Ovary (tissue), 9 donors: ENCODE data around the gene LRRN3. TPM values are rescaled to one million over a fixed set of nuclear protein-coding genes. Genes with fewer than 3 reads are reported as not detected.

Experiments used
- DNase-seq, 5 donors: peaks; one replicate each; pipeline ENCODE4 v3.0.0-alpha.2; 2019 to 2020
- H3K27ac ChIP-seq, 2 donors: fragments of 200-600 bp; one replicate each; pipeline versions ENCODE4 v1.5.1 to v1.8.0; 2019 to 2022
- H3K27me3 ChIP-seq: fragments of 200-600 bp; one replicate; pipeline ENCODE4 v1.8.0; 2022
- H3K36me3 ChIP-seq: fragments of 200-600 bp; sonication (generic); one replicate; pipeline ENCODE4 v1.5.1; 2019
- H3K4me1 ChIP-seq: one replicate; pipeline ENCODE4 v1.8.1; 2013; ENCODE audit warnings: mild to moderate bottlenecking, moderate library complexity; ENCODE audit not compliant: insufficient read depth
- H3K4me3 ChIP-seq: fragments of 200-600 bp; sonication (generic); one replicate; pipeline ENCODE4 v1.5.1; 2017
- H3K9me3 ChIP-seq, 2 donors: fragments of 200-600 bp in 1 of 2; sonication (generic) in 1 of 2; one replicate each; pipeline versions ENCODE4 v1.5.1 to v1.8.1; 2013 to 2019; ENCODE audit warnings: mild to moderate bottlenecking in 1 of 2, moderate library complexity in 1 of 2
- EP300 ChIP-seq: sonication (generic); formaldehyde crosslinking; IDR thresholded peaks from one replicate; pipeline ENCODE4 v1.6.1; 2017; ENCODE audit warnings: antibody characterized with exemption
- POLR2A ChIP-seq: fragments of 450-650 bp; IDR thresholded peaks from one replicate; pipeline ENCODE4 v1.6.1; 2017; ENCODE audit warnings: antibody characterized with exemption, mild to moderate bottlenecking, moderate library complexity
- WGBS, 3 donors: extraction: QIAGEN DNeasy Blood & Tissue Kit in 1 of 3; methylation state at CpG; one replicate each; pipeline versions ENCODE4 v1.1.5 to v1.1.7; 2013 to 2017; 5-methylcytosine and 5-hydroxymethylcytosine counted together
- intact Hi-C, 4 donors: fragments of 100-400 bp; cut with DNase I; formaldehyde crosslinking; loops; one replicate each; pipeline versions ENCODE4 v1.11.0 to v1.15.1; 2022 to 2023
- polyA plus RNA-seq, 2 donors: library from polyadenylated mRNA; stranded (reverse); fragments of 200-250 nt in 1 of 2; fragments of 350-450 nt in 1 of 2; fragmentation: Illumina TruSeq in 1 of 2; extraction: RNeasy Lipid Tissue Mini Kit (QIAGEN cat#74804) in 1 of 2; gene quantifications; one replicate each; pipeline ENCODE4 v1.2.3, GENCODE V29; 2013 to 2014
- total RNA-seq, 7 donors: library from RNA; depleted of rRNA in 2 of 7; stranded (reverse); fragments of >200 nt in 2 of 7; fragmentation: NEBNext Ultra II Directional in 3 of 7; extraction: Animal tissue kit (Norgen Biotek cat#: 25700) in 3 of 7; gene quantifications; one replicate each; pipeline versions ENCODE4 v1.1.0 to v1.2.4, GENCODE V29; 2016 to 2023
- TF ChIP-seq, protein P1 (sequence below), 3 donors: fragments of 450-650 bp in 2 of 3; fragments of 200-600 bp in 1 of 3; IDR thresholded peaks; one replicate each; pipeline versions ENCODE4 v1.5.1 to v1.8.0; 2016 to 2022; ENCODE audit warnings: antibody characterized with exemption in 3 of 3, mild to moderate bottlenecking in 1 of 3
- donor health status: DM: no; HTN: no; CAD: no; lungs with moderate emphysema.
- donor health status: DM: no; HTN: no; CAD: no.
- donor health status: Bipolar disorder and iron deficiency.
- donor health status: DM: yes; HTN: yes; CAD: no.
- donor health status: DM: no; HTN: no; CAD: no.
- donor health status: DM: yes; HTN: yes; CAD: no.

The LRRN3 gene
- total and polyA plus RNA-seq, 9 donors, result 0.24 to 5.3 (median 1.1) TPM

DNA sequence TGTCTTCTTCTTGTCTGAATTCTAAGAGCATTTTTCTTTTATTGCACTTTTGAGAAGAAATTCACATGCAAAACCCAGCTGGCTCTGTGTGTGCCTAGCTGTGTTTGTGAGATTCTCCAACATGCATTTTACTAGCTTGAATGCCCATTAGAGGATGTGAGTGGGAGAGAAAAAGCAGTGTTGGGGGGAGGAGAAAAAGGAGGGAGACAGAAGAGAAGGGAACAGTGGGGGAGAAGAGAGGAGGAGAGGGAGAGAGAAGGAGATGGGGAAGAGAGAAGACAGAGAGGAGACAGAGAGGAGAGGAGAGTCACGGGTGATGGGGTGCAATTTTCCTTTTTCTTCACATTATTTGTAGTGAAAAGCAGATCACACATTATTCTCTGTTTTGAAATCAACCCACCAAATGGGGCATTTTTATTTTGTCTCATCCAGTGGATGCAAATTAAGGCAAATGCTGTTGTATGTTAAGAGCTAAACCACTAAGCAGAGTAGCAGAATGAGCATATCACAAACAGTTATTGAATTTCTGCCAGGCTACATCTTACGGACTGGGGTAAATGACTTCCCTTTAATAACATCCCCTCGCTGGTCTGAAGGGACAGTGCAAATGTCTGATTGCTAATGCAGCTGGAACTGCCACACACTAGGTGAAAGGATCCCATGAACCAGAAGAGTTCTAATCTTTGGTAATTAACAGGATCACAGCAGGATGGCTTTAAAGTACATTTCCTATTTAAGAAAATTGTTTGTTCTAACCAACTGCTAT, 849 bp downstream of the LRRN3 start:
- Histone ChIP-seq H3K9me3 (no peaks in the 10 kb centered on the region), H3K4me1 (peaks cover 2% of the 10 kb centered on the region), H3K27ac (no peak overlapping the region), H3K36me3 (no peaks in the 10 kb centered on the region), H3K27me3 (no peaks in the 10 kb centered on the region), H3K4me3 (peak overlapping the region; percentile 23)
- intact Hi-C loops, result loop anchor here in 2 of 4 donors (5.0 kb wide), 2 partner anchors 391 to 396 kb away; no protein-coding TSS in a partner anchor
- 13 to 19% (median 15%) methylated on average over 3 of the region's 3 CpGs for WGBS, 3 donors
- DNase-seq, result no peak
- TF ChIP-seq EP300, result no peak
- TF ChIP-seq, protein P1, sequence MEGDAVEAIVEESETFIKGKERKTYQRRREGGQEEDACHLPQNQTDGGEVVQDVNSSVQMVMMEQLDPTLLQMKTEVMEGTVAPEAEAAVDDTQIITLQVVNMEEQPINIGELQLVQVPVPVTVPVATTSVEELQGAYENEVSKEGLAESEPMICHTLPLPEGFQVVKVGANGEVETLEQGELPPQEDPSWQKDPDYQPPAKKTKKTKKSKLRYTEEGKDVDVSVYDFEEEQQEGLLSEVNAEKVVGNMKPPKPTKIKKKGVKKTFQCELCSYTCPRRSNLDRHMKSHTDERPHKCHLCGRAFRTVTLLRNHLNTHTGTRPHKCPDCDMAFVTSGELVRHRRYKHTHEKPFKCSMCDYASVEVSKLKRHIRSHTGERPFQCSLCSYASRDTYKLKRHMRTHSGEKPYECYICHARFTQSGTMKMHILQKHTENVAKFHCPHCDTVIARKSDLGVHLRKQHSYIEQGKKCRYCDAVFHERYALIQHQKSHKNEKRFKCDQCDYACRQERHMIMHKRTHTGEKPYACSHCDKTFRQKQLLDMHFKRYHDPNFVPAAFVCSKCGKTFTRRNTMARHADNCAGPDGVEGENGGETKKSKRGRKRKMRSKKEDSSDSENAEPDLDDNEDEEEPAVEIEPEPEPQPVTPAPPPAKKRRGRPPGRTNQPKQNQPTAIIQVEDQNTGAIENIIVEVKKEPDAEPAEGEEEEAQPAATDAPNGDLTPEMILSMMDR (IDR thresholded peaks at IDR 0.05), result no peak
- TF ChIP-seq POLR2A, result no peak

- H3K27ac ChIP-seq, result no peak overlapping the region
- no peaks in the 10 kb centered on the region for H3K36me3 ChIP-seq
- TF ChIP-seq EP300 (no peak), POLR2A (no peak)
- TF ChIP-seq, protein P1 (IDR thresholded peaks at IDR 0.05), result no peak
- WGBS, 3 donors, result 47 to 65% (median 57%) methylated on average over 2 of the region's 2 CpGs
- intact Hi-C loops, result loop anchor here in 2 of 4 donors (5.0 kb wide), 2 partner anchors 390 to 395 kb away; no protein-coding TSS in a partner anchor
- H3K27me3 ChIP-seq, result no peaks in the 10 kb centered on the region
- no peak for DNase-seq
- H3K9me3 ChIP-seq, result no peaks in the 10 kb centered on the region
- H3K4me3 ChIP-seq, result no peak overlapping the region
- peaks cover 3% of the 10 kb centered on the region for H3K4me1 ChIP-seq
Measured at GRCh38 chr7:111092406-111093236, 1.7 kb downstream of the LRRN3 start.

DNA sequence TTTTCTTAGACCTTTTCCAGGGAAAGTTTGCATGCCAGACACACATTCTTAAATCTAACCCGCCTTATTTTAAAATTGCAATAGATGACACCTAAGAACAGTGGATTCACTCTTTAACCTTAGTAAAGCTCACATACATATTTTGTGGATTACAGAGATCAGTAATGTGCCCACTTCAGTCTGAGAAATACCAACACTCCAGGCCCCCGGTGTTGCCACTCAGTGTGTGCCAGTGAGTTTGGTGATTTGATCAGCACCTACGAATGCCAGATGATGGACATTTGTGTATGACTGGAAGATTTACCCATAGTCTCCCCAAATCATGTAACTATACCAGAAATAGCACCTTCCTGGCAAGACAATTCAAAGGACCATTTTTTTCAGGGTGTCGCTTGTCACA, 2.6 kb downstream of the LRRN3 start:
- TF ChIP-seq, protein P1 (IDR thresholded peaks at IDR 0.05), result no peak
- TF ChIP-seq POLR2A (no peak), EP300 (no peak)
- intact Hi-C loops, result loop anchor here in 2 of 4 donors (5.0 kb wide), 2 partner anchors 389 to 394 kb away; no protein-coding TSS in a partner anchor
- H3K27me3 ChIP-seq, result no peaks in the 10 kb centered on the region
- WGBS, 3 donors, result 92 to 96% (median 93%) methylated on average over 4 of the region's 4 CpGs
- peaks cover 3% of the 10 kb centered on the region for H3K4me1 ChIP-seq
- H3K4me3 ChIP-seq, result no peak overlapping the region
- no peak overlapping the region for H3K27ac ChIP-seq
- DNase-seq, result no peak
- no peaks in the 10 kb centered on the region for H3K9me3 ChIP-seq
- no peaks in the 10 kb centered on the region for H3K36me3 ChIP-seq

DNA sequence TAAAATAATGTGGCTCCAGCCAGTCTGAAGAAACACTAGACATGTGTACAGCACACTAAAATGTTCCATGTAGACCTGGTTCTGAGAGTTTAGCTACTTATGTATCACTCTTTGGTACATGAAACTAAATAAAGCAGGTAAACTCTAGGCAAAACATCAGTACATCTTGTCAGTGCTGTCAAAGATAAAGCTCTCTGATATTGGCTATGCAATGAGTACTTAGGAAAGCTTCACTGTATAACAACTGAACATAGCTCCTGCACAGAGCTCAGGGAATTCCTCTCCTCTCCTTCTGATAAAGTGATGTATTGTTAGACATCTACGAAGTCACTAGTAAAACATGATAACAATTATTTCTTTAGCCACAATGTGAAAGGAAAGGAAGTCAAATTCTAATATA, 3.5 kb downstream of the LRRN3 start:
- Histone ChIP-seq H3K4me3 (no peak overlapping the region), H3K27me3 (no peaks in the 10 kb centered on the region), H3K4me1 (peaks cover 3% of the 10 kb centered on the region), H3K36me3 (no peaks in the 10 kb centered on the region), H3K27ac (no peak overlapping the region), H3K9me3 (no peaks in the 10 kb centered on the region)
- no peak for TF ChIP-seq POLR2A
- TF ChIP-seq, protein P1 (IDR thresholded peaks at IDR 0.05), result no peak
- TF ChIP-seq EP300, result no peak
- 56 to 75% (median 69%) methylated on average over 1 of the region's 1 CpG for WGBS, 3 donors
- intact Hi-C loops, result loop anchor here in 2 of 4 donors (5.0 kb wide), 2 partner anchors 388 to 393 kb away; no protein-coding TSS in a partner anchor
- no peak for DNase-seq
